ENCODE data around the gene ABCD3. TPM values are rescaled to one million over a fixed set of nuclear protein-coding genes. Genes with fewer than 3 reads are reported as not detected.
A peak's percentile ranks its signal among the peaks of the same experiment; 100 is the strongest.

The ABCD3 gene
- total RNA-seq, 1 donor from 2014 or later = 54.9 TPM

DNA sequence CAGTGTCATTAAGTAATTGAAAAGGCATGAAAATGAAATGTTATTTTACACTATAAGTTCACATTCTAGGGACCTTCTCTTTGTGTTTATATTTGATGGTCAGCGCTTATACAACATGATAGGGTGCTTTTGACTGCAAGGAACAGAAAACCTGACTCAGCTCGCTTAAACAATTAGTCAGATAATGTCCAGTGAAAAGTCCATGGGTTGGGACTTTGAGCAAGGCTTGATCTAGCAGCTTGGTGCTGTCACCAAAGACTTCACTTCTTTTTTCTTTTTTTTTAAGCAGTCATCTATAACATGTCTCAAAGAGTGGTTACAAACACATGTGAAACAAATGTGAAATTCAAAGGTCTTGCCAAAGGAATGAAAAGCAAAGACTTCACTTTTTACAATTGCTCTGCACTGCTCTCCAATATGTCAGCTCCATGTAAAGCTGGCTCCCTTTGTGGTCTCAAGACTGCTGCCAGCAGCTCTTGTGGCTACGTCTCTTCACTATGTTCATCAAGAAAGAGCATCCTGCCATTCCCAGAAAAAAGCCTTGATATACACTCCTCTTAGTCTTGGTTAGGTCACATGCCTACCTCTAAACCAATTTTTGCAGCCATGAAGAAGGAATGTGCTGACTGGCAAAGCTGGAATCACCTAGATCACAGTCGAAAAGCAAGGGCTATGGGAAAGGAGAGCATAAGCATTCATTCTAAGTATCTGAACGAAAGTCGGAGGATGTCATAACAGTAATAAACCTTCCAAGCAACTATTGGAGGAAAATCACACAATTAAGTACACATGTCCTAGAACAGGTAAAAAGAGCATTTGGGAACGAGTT, 108.2 kb downstream of the ABCD3 start:
- Histone ChIP-seq H3K9me3 (no peaks in the 10 kb centered on the region), H3K27ac (no peak overlapping the region), H3K27me3 (ENCODE audit: low read depth) (no peaks in the 10 kb centered on the region), H3K36me3 (peaks cover 18% of the 10 kb centered on the region), H3K4me1 (peaks cover 5% of the 10 kb centered on the region), H3K4me3 (no peak overlapping the region)
- DNase-seq = no peak
- ATAC-seq = no peak
- TF ChIP-seq, protein P1, sequence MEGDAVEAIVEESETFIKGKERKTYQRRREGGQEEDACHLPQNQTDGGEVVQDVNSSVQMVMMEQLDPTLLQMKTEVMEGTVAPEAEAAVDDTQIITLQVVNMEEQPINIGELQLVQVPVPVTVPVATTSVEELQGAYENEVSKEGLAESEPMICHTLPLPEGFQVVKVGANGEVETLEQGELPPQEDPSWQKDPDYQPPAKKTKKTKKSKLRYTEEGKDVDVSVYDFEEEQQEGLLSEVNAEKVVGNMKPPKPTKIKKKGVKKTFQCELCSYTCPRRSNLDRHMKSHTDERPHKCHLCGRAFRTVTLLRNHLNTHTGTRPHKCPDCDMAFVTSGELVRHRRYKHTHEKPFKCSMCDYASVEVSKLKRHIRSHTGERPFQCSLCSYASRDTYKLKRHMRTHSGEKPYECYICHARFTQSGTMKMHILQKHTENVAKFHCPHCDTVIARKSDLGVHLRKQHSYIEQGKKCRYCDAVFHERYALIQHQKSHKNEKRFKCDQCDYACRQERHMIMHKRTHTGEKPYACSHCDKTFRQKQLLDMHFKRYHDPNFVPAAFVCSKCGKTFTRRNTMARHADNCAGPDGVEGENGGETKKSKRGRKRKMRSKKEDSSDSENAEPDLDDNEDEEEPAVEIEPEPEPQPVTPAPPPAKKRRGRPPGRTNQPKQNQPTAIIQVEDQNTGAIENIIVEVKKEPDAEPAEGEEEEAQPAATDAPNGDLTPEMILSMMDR (IDR thresholded peaks at IDR 0.05) = no peak
- intact Hi-C loops (cut with DNase I) = no loop called here

DNA sequence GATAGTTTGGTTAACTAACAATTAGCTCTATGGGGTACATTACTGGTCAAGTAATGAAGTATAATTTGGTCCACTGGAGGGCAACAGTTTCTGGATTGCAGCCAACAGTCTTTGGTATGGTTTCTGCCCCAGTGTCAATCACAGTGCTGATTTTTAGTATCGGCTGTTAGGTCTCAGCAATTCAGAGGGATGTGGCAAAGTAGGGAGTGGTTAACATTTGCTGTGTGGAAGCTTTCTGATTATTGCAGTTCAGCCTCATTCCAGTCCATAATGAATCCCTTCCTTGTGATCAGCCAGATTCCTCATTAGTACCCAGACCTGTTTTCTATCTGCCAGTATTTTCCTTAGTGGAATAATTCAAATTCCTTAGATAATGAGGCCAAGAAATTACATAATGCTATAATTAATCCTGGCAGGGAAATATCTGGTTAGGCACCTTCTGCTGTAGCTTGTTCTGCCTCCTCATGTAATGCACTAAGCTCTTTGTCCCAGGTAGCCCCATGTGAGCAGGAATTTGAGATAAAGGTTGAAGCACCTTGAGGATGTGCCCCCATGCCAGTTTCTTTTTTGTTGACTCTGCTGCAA, 109.3 kb downstream of the ABCD3 start:
- Histone ChIP-seq H3K36me3 (peaks cover 28% of the 10 kb centered on the region), H3K9me3 (no peaks in the 10 kb centered on the region), H3K27me3 (ENCODE audit: low read depth) (no peaks in the 10 kb centered on the region), H3K4me1 (peaks cover 5% of the 10 kb centered on the region), H3K4me3 (no peak overlapping the region), H3K27ac (no peak overlapping the region)
- TF ChIP-seq, protein P1 (IDR thresholded peaks at IDR 0.05) = no peak
- intact Hi-C loops (cut with DNase I) = no loop called here
- DNase-seq = no peak
- peak; percentile 61 for ATAC-seq

DNA sequence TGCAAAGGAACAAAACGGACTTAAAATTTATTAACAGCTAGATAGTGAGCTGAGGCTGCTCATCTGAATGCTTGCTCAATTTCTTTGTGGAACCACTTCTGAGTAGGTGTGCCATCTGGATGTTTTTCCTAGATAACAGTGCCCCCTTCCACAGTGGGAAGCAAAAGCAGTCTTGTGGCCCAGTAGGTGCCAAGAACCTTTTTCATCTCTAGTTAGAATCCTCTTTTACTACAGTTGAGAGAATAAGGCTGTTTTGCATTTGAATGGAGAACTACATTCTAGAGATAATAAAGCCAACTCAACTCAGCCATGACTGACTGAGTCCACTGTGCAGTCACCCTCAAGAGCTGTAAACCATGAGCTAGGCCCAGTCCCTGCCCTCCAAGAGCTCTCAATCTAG, 110.1 kb downstream of the ABCD3 start:
- ATAC-seq = no peak
- Histone ChIP-seq H3K4me3 (no peak overlapping the region), H3K27me3 (ENCODE audit: low read depth) (no peaks in the 10 kb centered on the region), H3K27ac (no peak overlapping the region), H3K9me3 (no peaks in the 10 kb centered on the region), H3K36me3 (peaks cover 36% of the 10 kb centered on the region), H3K4me1 (peaks cover 5% of the 10 kb centered on the region)
- DNase-seq = no peak
- intact Hi-C loops (cut with DNase I) = no loop called here
- TF ChIP-seq, protein P1 (IDR thresholded peaks at IDR 0.05) = no peak

DNA sequence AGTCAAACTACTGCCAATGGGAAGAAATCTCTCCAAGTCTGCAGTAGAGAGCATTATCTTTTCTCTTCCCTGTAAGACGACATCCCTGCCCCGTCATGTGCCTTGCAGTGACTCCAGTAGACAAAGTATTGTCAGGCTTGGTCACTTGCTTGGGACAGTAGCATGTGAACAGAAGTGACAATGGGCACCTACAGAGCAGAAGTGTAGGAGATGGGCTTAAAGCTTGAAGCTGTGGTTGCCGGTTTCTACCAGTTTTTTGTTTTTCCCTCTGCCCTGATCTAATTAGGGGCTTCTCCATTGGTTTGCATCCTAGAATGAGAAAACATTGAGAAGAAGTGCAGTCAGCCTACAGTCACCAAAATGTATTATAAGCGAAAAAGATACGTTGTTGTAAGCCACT, 110.6 kb downstream of the ABCD3 start:
- intact Hi-C loops (cut with DNase I) = no loop called here
- TF ChIP-seq, protein P1 (IDR thresholded peaks at IDR 0.05) = no peak
- Histone ChIP-seq H3K9me3 (no peaks in the 10 kb centered on the region), H3K27me3 (ENCODE audit: low read depth) (no peaks in the 10 kb centered on the region), H3K4me1 (peaks cover 5% of the 10 kb centered on the region), H3K4me3 (no peak overlapping the region), H3K27ac (no peak overlapping the region), H3K36me3 (peaks cover 36% of the 10 kb centered on the region)
- no peak for ATAC-seq
- no peak for DNase-seq

DNA sequence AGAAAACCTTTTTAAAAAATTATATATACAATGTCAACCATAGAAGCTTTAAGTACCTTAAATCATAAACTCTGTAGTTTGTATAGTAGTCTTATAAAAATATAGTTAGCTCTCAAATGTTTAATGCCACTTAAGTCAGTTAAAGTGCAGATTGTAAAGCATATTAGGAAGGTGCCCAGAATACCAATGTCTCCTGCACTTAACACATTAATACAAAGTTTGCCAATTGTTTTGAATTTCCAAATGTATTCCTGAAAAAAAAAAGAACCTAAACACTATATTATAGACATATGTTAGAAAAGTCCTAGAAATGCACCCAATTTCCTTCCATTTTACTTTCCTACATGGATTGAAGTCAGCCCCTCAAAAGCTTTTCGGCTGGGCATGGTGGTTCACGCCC, 111.2 kb downstream of the ABCD3 start:
- Histone ChIP-seq H3K4me1 (peaks cover 5% of the 10 kb centered on the region), H3K4me3 (no peak overlapping the region), H3K27ac (no peak overlapping the region), H3K36me3 (peaks cover 40% of the 10 kb centered on the region), H3K9me3 (no peaks in the 10 kb centered on the region), H3K27me3 (ENCODE audit: low read depth) (no peaks in the 10 kb centered on the region)
- intact Hi-C loops (cut with DNase I) = no loop called here
- ATAC-seq (no peak), DNase-seq (no peak)
- TF ChIP-seq, protein P1 (IDR thresholded peaks at IDR 0.05) = no peak
